ENCODE results near the gene GCNT2. TPM values are rescaled to one million over a fixed set of nuclear protein-coding genes. Genes with fewer than 3 reads are reported as not detected.

The GCNT2 gene
- total RNA-seq (2014; rRNA removed; shearing (Covaris generic)): 4.5 and 5.4 TPM in 2 replicates

GRCh38 chr6:10521104-10521808, at the start of gene GCNT2:
Gene GCNT2 (plus strand): TSS chr6:10521351. CDS start chr6:10528912, 7,561 bp downstream.

Small RNA genes lying within 50 kb of the gene (small RNA-seq; reads per million reads assigned to genes)
- not detected for gene RF00019

Other genes starting within 250 kb of the GCNT2 start
- gene TFAP2A, start 106.3 kb upstream of the GCNT2 start, total RNA-seq (2014; rRNA removed; shearing (Covaris generic)): 11.0 and 12.1 TPM in 2 replicates
- 0.34 and 0.82 TPM in 2 replicates for gene C6orf52, start 173.3 kb downstream of the GCNT2 start, total RNA-seq (2014; rRNA removed; shearing (Covaris generic))
- 33.3 and 35.5 TPM in 2 replicates for gene PAK1IP1, start 173.6 kb downstream of the GCNT2 start, total RNA-seq (2014; rRNA removed; shearing (Covaris generic))
- 63.7 and 72.4 TPM in 2 replicates for gene TMEM14C, start 201.7 kb downstream of the GCNT2 start, total RNA-seq (2014; rRNA removed; shearing (Covaris generic))
- 58.5 and 65.8 TPM in 2 replicates for gene TMEM14B, start 226.5 kb downstream of the GCNT2 start, total RNA-seq (2014; rRNA removed; shearing (Covaris generic))